ENCODE data around the gene MCL1.
A peak's percentile ranks its signal among the peaks of the same experiment; 100 is the strongest.
"Not testable (repeated sequence)": the region's sequence is repeated elsewhere in the genome, so short reads cannot be mapped to it uniquely, and the experiment has no call there.

The MCL1 gene

GRCh38 chr1:150613061-150613920 is 33.9 kb upstream of the MCL1 start:
- peak; percentile 36 to 70 for DNase-seq
- TF ChIP-seq GATA1 (IDR thresholded peaks at IDR 0.05; ENCODE audit: low read depth, low read length) (no peak), POLR2A (IDR thresholded peaks at IDR 0.05; ENCODE audit: low read length) (peak; percentile 38)

- TF ChIP-seq GATA1 (IDR thresholded peaks at IDR 0.05; ENCODE audit: low read depth, low read length), result no peak
- no peak for TF ChIP-seq POLR2A (IDR thresholded peaks at IDR 0.05; ENCODE audit: low read length)
- DNase-seq, result no peak
Observed at GRCh38 chr1:150612014-150612345, 32.6 kb upstream of the MCL1 start.

DNA sequence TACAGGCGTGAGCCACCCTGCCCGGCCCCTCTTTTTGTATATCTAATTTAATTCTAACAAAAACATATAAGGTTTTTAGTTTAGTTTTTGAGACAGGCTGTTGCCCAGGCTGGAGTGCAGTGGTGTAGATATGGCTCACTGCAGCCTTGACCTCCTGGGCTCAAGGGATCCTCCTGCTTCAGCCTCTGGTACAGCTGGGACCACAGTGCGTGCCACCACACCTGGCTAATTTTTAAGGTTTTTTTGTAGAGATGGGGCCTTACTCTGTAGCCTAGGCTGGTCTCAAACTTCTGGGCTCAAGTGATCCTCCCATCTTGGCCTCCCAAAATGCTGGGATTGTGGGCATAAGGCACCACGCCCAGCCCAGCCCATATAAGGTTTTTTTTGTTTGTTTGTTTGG is 31.2 kb upstream of the MCL1 start:
- TF ChIP-seq POLR2A (IDR thresholded peaks at IDR 0.05; ENCODE audit: low read length), result no peak
- TF ChIP-seq GATA1 (IDR thresholded peaks at IDR 0.05; ENCODE audit: low read depth, low read length), result no peak

DNA sequence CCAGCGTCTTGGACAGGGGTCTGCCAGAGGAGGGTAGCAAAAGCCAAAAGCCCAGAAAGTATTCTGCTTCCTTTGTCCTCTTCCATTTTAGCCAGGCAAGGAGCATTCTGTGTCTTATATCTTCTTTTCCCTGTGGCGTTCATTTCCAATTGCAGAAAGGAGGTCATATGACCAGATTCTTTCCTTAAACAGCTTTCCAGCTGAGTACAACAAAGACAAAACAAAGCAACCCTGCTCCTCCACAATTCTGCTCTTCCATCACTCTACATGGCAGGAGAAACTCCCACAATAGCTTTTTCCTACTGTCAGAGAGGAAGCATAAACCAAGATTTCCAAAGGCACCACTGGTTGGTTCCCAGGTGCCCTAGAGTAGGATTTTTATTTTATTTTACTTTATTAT is 30.3 kb upstream of the MCL1 start:
- no peak for DNase-seq
- TF ChIP-seq POLR2A (IDR thresholded peaks at IDR 0.05; ENCODE audit: low read length) (no peak), GATA1 (IDR thresholded peaks at IDR 0.05; ENCODE audit: low read depth, low read length) (no peak)

More for the DNA sequence above, 31.2 kb upstream of the MCL1 start:
- no peak for DNase-seq

DNA sequence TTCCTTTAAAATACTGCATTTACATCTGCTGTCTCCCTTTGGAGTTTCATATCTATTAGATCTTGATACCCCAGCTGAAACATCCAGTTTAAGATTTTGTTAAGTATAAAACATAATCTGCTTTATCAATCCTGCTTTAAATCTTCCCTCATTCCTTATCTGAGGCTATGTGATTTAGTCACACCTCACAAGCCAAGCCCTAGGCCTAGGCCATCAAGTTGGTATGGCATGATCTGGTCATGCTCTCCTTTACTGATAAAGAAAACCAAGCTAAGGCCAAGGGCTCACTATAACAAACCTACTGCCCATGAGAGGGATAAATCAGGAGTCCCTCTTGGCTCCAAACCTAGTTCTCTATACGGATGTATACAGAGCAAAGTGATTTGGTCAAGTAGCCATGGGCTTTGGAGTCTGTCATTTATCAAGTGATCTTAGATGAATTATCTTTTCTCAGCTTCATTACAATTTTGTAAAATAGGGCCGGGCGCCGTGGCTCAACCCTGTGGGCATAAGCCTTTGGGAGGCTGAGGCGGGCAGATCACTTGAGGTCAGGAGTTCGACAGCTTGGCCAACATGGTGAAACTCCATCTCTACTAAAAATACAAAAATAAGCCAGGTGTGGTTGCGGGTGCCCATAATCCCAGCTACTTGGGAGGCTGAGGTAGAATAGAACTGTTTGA is 27.2 kb upstream of the MCL1 start:
- no peak for DNase-seq
- TF ChIP-seq GATA1 (IDR thresholded peaks at IDR 0.05; ENCODE audit: low read depth, low read length), result no peak

DNA sequence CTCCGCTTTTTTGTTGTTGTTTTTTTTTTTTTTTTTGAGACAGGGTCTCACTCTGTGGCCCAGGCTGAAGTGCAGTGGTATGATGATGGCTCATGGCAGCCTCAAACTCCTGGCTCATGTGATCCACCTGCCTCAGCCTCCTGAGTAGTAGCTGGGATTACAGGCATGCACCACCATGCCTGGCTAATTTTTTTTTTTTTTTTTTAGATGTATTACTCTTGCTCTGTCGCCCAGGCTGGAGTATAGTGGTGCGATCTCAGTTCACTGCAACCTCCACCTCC is 26.0 kb upstream of the MCL1 start:
- DNase-seq, result not testable (repeated sequence)

GRCh38 chr1:150604226-150604588 is 24.8 kb upstream of the MCL1 start:
- no peak for DNase-seq
- TF ChIP-seq POLR2A (IDR thresholded peaks at IDR 0.05; ENCODE audit: low read length) (no peak), GATA1 (IDR thresholded peaks at IDR 0.05; ENCODE audit: low read depth, low read length) (no peak)

GRCh38 chr1:150603711-150604110 is 24.3 kb upstream of the MCL1 start:
- DNase-seq, result no peak
- TF ChIP-seq POLR2A (IDR thresholded peaks at IDR 0.05; ENCODE audit: low read length) (no peak), GATA1 (IDR thresholded peaks at IDR 0.05; ENCODE audit: low read depth, low read length) (no peak)

DNA sequence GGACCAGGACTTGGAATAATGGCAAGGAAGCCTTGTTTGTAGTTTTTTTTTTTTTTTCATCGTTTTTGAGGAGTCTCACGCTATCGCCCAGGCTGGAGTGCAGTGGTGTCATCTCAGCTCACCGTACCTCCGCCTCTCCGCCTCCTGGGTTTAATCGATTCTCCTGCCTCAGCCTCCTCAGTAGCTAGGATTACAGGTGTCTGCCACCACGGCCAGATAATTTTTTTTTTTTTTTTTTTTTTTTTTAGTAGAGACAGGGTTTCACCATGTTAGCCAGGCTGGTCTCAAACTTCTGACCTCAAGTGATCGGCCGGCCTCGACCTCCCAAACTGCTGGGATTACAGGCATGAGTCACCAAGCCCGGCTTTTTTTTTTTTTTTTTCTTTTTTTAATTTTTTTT is 23.0 kb upstream of the MCL1 start:
- not testable (repeated sequence) for DNase-seq

- TF ChIP-seq GATA1 (IDR thresholded peaks at IDR 0.05; ENCODE audit: low read depth, low read length), result no peak
- no peak for TF ChIP-seq POLR2A (IDR thresholded peaks at IDR 0.05; ENCODE audit: low read length)
- DNase-seq, result no peak
Observed at GRCh38 chr1:150601540-150601939, 22.1 kb upstream of the MCL1 start.

GRCh38 chr1:150598346-150598745 is 18.9 kb upstream of the MCL1 start:
- DNase-seq, result not testable (repeated sequence)

- TF ChIP-seq POLR2A (IDR thresholded peaks at IDR 0.05; ENCODE audit: low read length) (no peak), GATA1 (IDR thresholded peaks at IDR 0.05; ENCODE audit: low read depth, low read length) (no peak)
- DNase-seq, result no peak
Observed at GRCh38 chr1:150596976-150597375, 17.6 kb upstream of the MCL1 start.

DNA sequence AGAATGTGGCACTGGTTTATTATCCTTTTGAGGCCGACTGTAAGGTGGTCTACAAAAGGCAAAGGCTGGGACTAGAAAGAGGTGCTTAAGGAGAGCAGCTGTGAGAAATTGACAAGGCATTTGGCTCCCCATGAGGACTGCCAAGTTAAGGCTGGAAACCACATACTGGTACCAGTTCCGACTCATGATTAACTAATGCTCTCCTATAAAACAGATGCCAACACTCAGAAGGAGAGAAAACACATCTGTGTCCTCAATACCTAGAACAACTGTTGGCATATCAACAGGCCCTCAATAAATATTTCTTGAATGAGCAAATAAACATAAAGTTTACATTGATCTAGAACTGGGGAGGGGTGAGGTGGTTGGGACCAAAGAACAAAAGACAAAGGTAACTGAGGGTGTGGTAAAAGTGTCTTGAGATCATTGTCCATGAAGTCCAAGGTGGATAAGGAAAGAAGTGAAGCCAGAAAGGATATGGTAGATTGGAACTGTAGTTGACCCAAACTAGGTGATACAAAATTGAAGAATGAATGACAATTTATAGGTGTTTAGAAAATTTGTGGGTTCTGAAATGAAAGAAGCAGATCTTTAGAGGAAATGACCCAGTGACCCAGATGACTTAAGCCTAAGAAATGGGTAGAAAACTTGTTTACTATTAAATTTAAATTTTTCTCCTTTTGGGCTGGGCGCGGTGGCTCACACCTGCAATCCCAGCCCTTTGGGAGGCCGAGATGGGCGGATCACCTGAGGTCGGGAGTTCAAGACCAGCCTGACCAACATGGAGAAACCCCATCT is 16.9 kb upstream of the MCL1 start:
- no peak for TF ChIP-seq GATA1 (IDR thresholded peaks at IDR 0.05; ENCODE audit: low read depth, low read length)
- no peak for TF ChIP-seq POLR2A (IDR thresholded peaks at IDR 0.05; ENCODE audit: low read length)
- DNase-seq, result no peak

DNA sequence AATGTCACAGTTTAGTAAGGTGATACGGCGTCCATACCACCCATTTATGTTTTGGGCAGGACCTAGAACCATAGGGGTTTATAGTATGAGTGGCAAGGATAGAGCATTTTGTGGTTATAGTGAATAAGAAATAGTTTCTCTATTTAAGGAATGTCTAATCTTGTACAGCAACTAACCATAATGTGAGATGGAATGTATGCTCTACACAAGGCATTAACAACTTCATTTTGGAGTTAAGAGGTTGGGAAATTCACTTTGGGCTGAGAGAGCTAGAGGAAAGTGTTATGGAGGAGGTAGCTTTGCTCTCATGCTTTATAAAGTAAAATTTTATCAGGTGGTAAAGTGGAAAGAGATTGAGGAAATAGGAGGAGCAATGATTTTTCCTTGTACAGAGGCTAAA is 3.0 kb upstream of the MCL1 start:
- no peak for DNase-seq
- TF ChIP-seq GATA1 (IDR thresholded peaks at IDR 0.05; ENCODE audit: low read depth, low read length) (no peak), POLR2A (IDR thresholded peaks at IDR 0.05; ENCODE audit: low read length) (no peak)

DNA sequence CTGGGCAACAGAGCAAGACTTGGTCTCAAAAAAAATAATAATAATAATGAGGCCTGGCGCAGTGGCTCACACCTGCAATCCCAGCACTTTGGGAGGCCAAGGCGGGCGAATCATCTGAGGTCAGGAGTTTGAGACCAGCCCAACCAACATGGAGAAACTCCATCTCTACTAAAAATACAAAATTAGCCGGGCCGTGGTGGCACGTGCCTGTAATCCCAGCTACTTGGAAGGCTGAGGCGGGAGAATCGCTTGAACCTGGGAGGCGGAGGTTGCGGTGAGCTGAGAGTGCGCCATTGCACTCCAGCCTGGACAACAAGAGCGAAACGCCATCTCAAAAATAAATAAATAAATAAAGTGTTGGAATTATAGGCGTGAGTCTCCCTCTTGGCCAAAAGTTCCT is 2.6 kb upstream of the MCL1 start:
- DNase-seq, result not testable (repeated sequence)

DNA sequence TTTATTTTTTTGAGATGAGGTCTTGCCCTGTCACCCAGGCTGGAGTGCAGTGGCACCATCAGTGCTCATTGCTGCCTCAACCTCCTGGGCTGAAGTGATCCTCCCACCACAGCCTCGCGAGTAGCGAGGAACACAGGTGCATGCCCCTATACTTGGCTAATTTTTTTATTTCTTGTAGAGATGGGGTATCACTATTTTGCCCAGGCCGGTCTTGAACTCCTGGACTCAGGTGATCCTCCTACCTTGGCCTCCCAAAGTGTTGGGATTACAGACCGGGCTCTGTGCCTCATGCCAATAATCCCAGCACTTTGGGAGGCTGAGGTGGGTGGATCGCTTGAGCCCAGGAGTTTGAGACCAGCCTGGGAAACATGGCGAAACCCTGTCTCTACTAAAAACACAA is 2.0 kb upstream of the MCL1 start:
- not testable (repeated sequence) for DNase-seq

DNA sequence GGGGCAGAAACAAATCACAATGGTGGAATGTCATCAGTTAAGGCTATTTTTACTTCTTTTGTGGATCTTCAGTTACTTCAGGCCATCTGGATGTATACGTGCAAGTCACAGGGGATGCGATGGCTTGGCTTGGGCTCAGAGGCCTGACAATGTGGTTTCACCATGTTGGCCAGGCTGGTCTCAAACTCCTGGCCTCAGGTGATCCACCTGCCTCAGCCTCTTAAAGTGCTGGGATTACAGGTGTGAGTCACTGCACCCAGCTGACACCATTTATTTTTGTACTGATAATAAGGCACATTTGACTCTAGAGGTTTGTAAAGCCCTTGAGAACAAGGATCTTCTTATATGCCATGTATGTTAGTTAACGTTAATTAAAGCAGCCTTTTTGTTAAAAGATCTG is 1.6 kb upstream of the MCL1 start:
- not testable (repeated sequence) for DNase-seq

Data from erythroblast (primary cell).